SK-N-MC (cell line): ENCODE measurements around the gene MACROD2.

ENCODE experiments used
- EZH2 ChIP-seq: fragments of 200-600 bp; sonication (generic); IDR thresholded peaks from one replicate; pipeline ENCODE4 v1.6.1; 2017; ENCODE audit warnings: antibody characterized with exemption
- POLR2AphosphoS5 ChIP-seq: IDR thresholded peaks from 2 replicates; pipeline ENCODE4 v1.6.1; 2012; ENCODE audit warnings: mild to moderate bottlenecking, low read depth, low read length, borderline replicate concordance

DNA sequence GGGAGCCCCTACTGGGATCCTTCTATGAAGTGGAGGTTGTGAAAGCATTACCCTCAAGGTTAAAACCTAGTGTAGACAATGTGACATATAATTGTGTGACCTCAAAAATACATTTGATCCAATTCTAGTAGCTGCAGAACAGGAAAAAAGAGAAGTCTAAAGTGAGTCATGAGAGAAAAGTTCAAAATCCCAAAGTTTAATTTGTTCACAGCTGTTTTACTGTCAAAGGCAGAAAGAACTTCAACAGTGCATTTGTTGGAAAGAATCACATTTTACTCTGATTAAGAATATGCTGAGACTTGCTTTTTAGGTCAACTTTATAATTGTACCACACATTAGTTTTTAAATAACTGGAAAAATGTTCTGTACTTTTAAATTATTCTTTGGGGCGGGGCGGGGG lies 1369.5 kb downstream of the MACROD2 start:
- no peak for TF ChIP-seq EZH2
- TF ChIP-seq POLR2AphosphoS5, result no peak; the same call in 1 of the 2 replicates
